ENCODE data around the gene NFIB. TPM values are rescaled to one million over a fixed set of nuclear protein-coding genes. Genes with fewer than 3 reads are reported as not detected.

The NFIB gene
- total RNA-seq, 2 donors from 2014 or later, result 47.0 to 65.9 TPM

GRCh38 chr9:14054096-14054495 lies 259.8 kb downstream of the NFIB start:
- Histone ChIP-seq H3K36me3 (replicated peaks in 1 of 2; ENCODE audit: insufficient read depth in 1 of 2, low read depth in 2 of 2) (no peaks in the 10 kb centered on the region), H3K27me3 (no peaks in the 10 kb centered on the region), H3K9me3 (no peaks in the 10 kb centered on the region), H3K27ac (no peak overlapping the region), H3K4me3 (no peak overlapping the region), H3K4me1 (no peaks in the 10 kb centered on the region)
- DNase-seq, result no peak
- WGBS, 2 donors, result 84 to 96% methylated on average over 2 of the region's 2 CpGs
- intact Hi-C loops (cut with DNase I), result no loop called here
- TF ChIP-seq POLR2A (IDR thresholded peaks at IDR 0.05) (no peak), CTCF (IDR thresholded peaks at IDR 0.05) (no peak)
- ATAC-seq, result no peak

- Histone ChIP-seq H3K27ac (no peak overlapping the region), H3K4me3 (no peak overlapping the region), H3K9me3 (no peaks in the 10 kb centered on the region), H3K4me1 (no peaks in the 10 kb centered on the region), H3K36me3 (replicated peaks in 1 of 2; ENCODE audit: insufficient read depth in 1 of 2, low read depth in 2 of 2) (no peaks in the 10 kb centered on the region), H3K27me3 (no peaks in the 10 kb centered on the region)
- WGBS, 2 donors, result 52 to 66% methylated on average over 2 of the region's 2 CpGs
- intact Hi-C loops (cut with DNase I), result no loop called here
- no peak for ATAC-seq
- DNase-seq, result no peak
- TF ChIP-seq POLR2A (IDR thresholded peaks at IDR 0.05) (no peak), CTCF (IDR thresholded peaks at IDR 0.05) (no peak)
Measured at GRCh38 chr9:14052359-14052758, 261.6 kb downstream of the NFIB start.

GRCh38 chr9:14051419-14051818 lies 262.5 kb downstream of the NFIB start:
- ATAC-seq, result no peak
- Histone ChIP-seq H3K36me3 (replicated peaks in 1 of 2; ENCODE audit: insufficient read depth in 1 of 2, low read depth in 2 of 2) (no peaks in the 10 kb centered on the region), H3K27me3 (no peaks in the 10 kb centered on the region), H3K4me1 (no peaks in the 10 kb centered on the region), H3K4me3 (no peak overlapping the region), H3K9me3 (no peaks in the 10 kb centered on the region), H3K27ac (no peak overlapping the region)
- intact Hi-C loops (cut with DNase I), result no loop called here
- TF ChIP-seq CTCF (IDR thresholded peaks at IDR 0.05) (no peak), POLR2A (IDR thresholded peaks at IDR 0.05) (no peak)
- no peak for DNase-seq

- Histone ChIP-seq H3K27ac (no peak overlapping the region), H3K36me3 (replicated peaks in 1 of 2; ENCODE audit: insufficient read depth in 1 of 2, low read depth in 2 of 2) (no peaks in the 10 kb centered on the region), H3K4me1 (no peaks in the 10 kb centered on the region), H3K9me3 (no peaks in the 10 kb centered on the region), H3K4me3 (no peak overlapping the region), H3K27me3 (no peaks in the 10 kb centered on the region)
- 79 to 86% methylated on average over 1 of the region's 1 CpG for WGBS, 2 donors
- DNase-seq (no peak), ATAC-seq (no peak)
- TF ChIP-seq CTCF (IDR thresholded peaks at IDR 0.05), result no peak
- no peak for TF ChIP-seq POLR2A (IDR thresholded peaks at IDR 0.05)
- intact Hi-C loops (cut with DNase I), result no loop called here
Measured at GRCh38 chr9:14043483-14043882, 270.5 kb downstream of the NFIB start.

GRCh38 chr9:14037331-14037730 lies 276.6 kb downstream of the NFIB start:
- no peak for ATAC-seq
- no peak for TF ChIP-seq CTCF (IDR thresholded peaks at IDR 0.05)
- TF ChIP-seq POLR2A (IDR thresholded peaks at IDR 0.05), result no peak
- WGBS, 2 donors, result 89 to 90% methylated on average over 4 of the region's 4 CpGs
- Histone ChIP-seq H3K4me1 (no peaks in the 10 kb centered on the region), H3K27ac (no peak overlapping the region), H3K27me3 (no peaks in the 10 kb centered on the region), H3K4me3 (no peak overlapping the region), H3K9me3 (no peaks in the 10 kb centered on the region), H3K36me3 (replicated peaks in 1 of 2; ENCODE audit: insufficient read depth in 1 of 2, low read depth in 2 of 2) (no peaks in the 10 kb centered on the region)
- intact Hi-C loops (cut with DNase I), result no loop called here
- no peak for DNase-seq

Data from body of pancreas (tissue), 4 donors.